Endothelial cell of umbilical vein (primary cell): ENCODE data around the gene AKR7A3. TPM values are rescaled to one million over a fixed set of nuclear protein-coding genes. Genes with fewer than 3 reads are reported as not detected.

Experiments
- BruUV-seq: library from RNA; stranded (reverse); fragments of 400-500 nt; replicated peaks from 2 replicates; lab custom pipeline; 2021; lab: Mats Ljungman, UMichigan
- CTCF ChIA-PET: fragments of 300-600, 350-600 bp; sonication (Branson Sonifier 250); formaldehyde crosslinking; loops from one replicate; lab custom pipeline; 2021; ENCODE audit warnings: antibody characterized with exemption, inconsistent platforms; lab: Charles Lee
- POLR2A ChIA-PET: fragments of 300-600, 350-600 bp; sonication (Branson Sonifier 250); formaldehyde crosslinking; loops from one replicate; lab custom pipeline; 2021; ENCODE audit warnings: antibody characterized with exemption, inconsistent platforms; lab: Charles Lee
- DNase-seq: peaks from one replicate; pipeline ENCODE4 v3.0.0-alpha.2; 2011; ENCODE audit warnings: low read depth, low spot score
- FAIRE-seq: peaks from 2 replicates; lab custom pipeline; 2011; peaks lifted over from hg19 to GRCh38; lab: Jason Lieb, UNC
- H2AFZ ChIP-seq: 2 replicates; pipeline ENCODE4 v1.6.0; 2012; ENCODE audit warnings: low read depth, low read length, control low read depth, inconsistent platforms
- H3K27ac ChIP-seq: 2 replicates; pipeline ENCODE4 v1.5.1; 2011; ENCODE audit warnings: low read depth, mild to moderate bottlenecking, control low read depth, low read length, moderate library complexity; ENCODE audit not compliant: insufficient read depth
- H3K27me3 ChIP-seq, 2 experiments: 2 replicates each; pipeline versions ENCODE4 v1.6.0 to v1.6.1; 2011; ENCODE audit warnings: low read length in 2 of 2, mixed read lengths in 1 of 2; ENCODE audit not compliant: control insufficient read depth in 2 of 2, insufficient read depth in 2 of 2
- H3K36me3 ChIP-seq, 2 experiments: 2 replicates in 1 of 2; 3 replicates in 1 of 2; pipeline ENCODE4 v1.5.1; 2011; ENCODE audit warnings: low read length in 2 of 2, mild to moderate bottlenecking in 1 of 2, moderate library complexity in 1 of 2; ENCODE audit not compliant: control insufficient read depth in 2 of 2, insufficient read depth in 2 of 2; ENCODE audit errors: extremely low read depth in 1 of 2
- H3K4me1 ChIP-seq: 3 replicates; pipeline ENCODE4 v1.5.1; 2011; ENCODE audit warnings: mild to moderate bottlenecking, low read length; ENCODE audit not compliant: control insufficient read depth, insufficient read depth; ENCODE audit errors: extremely low read depth
- H3K4me2 ChIP-seq: 2 replicates; pipeline ENCODE4 v1.6.1; 2011; ENCODE audit warnings: low read length, control low read depth, mixed read lengths; ENCODE audit not compliant: insufficient read depth
- H3K4me3 ChIP-seq, 3 experiments: fragments of 200-600 bp in 1 of 3; sonication (generic), shearing (Covaris generic) in 1 of 3; replicated peaks in 1 of 3; 2 replicates each; pipeline ENCODE4 v1.5.1; 2011 to 2016; ENCODE audit warnings: control low read depth in 3 of 3, low read length in 3 of 3, mild to moderate bottlenecking in 2 of 3, inconsistent platforms in 1 of 3, low read depth in 1 of 3, moderate library complexity in 1 of 3; ENCODE audit not compliant: insufficient read depth in 1 of 3
- H3K79me2 ChIP-seq: 2 replicates; pipeline ENCODE4 v1.6.0; 2012; ENCODE audit warnings: low read length, inconsistent platforms; ENCODE audit not compliant: control insufficient read depth, insufficient read depth
- H3K9ac ChIP-seq: replicated peaks from 2 replicates; pipeline ENCODE3; 2011; ENCODE audit warnings: low read length, control low read depth; ENCODE audit not compliant: insufficient read depth; ENCODE audit errors: extremely low read depth
- H3K9me1 ChIP-seq: replicated peaks from 3 replicates; pipeline ENCODE4 v1.6.0; 2011; ENCODE audit warnings: mild to moderate bottlenecking, low read length; ENCODE audit not compliant: control insufficient read depth, insufficient read depth; ENCODE audit errors: extremely low read depth
- H3K9me3 ChIP-seq: replicated peaks from 2 replicates; pipeline ENCODE4 v1.5.1; 2012; ENCODE audit warnings: low read length, inconsistent platforms; ENCODE audit not compliant: control insufficient read depth, insufficient read depth
- H4K20me1 ChIP-seq: replicated peaks from 2 replicates; pipeline ENCODE3; 2011; ENCODE audit warnings: mild to moderate bottlenecking, low read length; ENCODE audit not compliant: control insufficient read depth, insufficient read depth; ENCODE audit errors: extremely low read depth
- CTCF ChIP-seq, 2 donors: IDR thresholded peaks; 1 replicate in 1 of 2; 2 replicates in 1 of 2; pipeline ENCODE4 v1.5.1; 2011; ENCODE audit warnings: low read length in 2 of 2, mild to moderate bottlenecking in 2 of 2, moderate library complexity in 2 of 2, control low read depth in 1 of 2, inconsistent platforms in 1 of 2, low read depth in 1 of 2; ENCODE audit not compliant: insufficient read depth in 1 of 2; ENCODE audit errors: extremely low read depth in 1 of 2
- EZH2 ChIP-seq: IDR thresholded peaks from 2 replicates; pipeline ENCODE4 v1.6.1; 2012; ENCODE audit warnings: borderline replicate concordance, low read depth, mild to moderate bottlenecking, moderate library complexity, low read length, inconsistent platforms; ENCODE audit not compliant: severe bottlenecking
- FOS ChIP-seq: IDR thresholded peaks from 2 replicates; pipeline ENCODE4 v1.6.1; 2011; ENCODE audit warnings: mild to moderate bottlenecking, low read length, moderate library complexity, borderline replicate concordance; ENCODE audit not compliant: insufficient read depth
- GATA2 ChIP-seq: IDR thresholded peaks from 2 replicates; pipeline ENCODE4 v1.7.0; 2011; ENCODE audit warnings: low read depth, mild to moderate bottlenecking, moderate library complexity, mixed read lengths, low read length; ENCODE audit not compliant: insufficient read length, insufficient read depth
- JUN ChIP-seq: IDR thresholded peaks from 2 replicates; pipeline ENCODE4 v1.6.1; 2011; ENCODE audit warnings: borderline replicate concordance, low read depth; ENCODE audit not compliant: insufficient read length, insufficient read depth
- MYC ChIP-seq: IDR thresholded peaks from one replicate; pipeline ENCODE4 v1.6.1; 2011; ENCODE audit warnings: mild to moderate bottlenecking, low read depth, low read length
- POLR2A ChIP-seq: IDR thresholded peaks from 2 replicates; pipeline ENCODE4 v1.6.1; 2012; ENCODE audit warnings: low read depth, mild to moderate bottlenecking, control low read depth, low read length
- POLR2AphosphoS5 ChIP-seq: IDR thresholded peaks from 2 replicates; pipeline ENCODE4 v1.6.1; 2012; ENCODE audit warnings: low read depth, mild to moderate bottlenecking, control low read depth, low read length, moderate library complexity; ENCODE audit not compliant: insufficient read depth
- dilution Hi-C: fragments of 300-500 bp; cut with MboI; formaldehyde crosslinking; loops from one replicate; pipeline ENCODE4 v1.15.0; 2019; ENCODE audit warnings: low sequenced_read_pairs; ENCODE audit not compliant: extremely low pct_ligation_motif_present
- intact Hi-C: fragments of 100-400 bp; cut with micrococcal nuclease; formaldehyde crosslinking; loops from one replicate; pipeline ENCODE4 v1.10.0; 2022
- polyA plus RNA-seq, 4 experiments: library from polyadenylated mRNA; depleted of rRNA in 3 of 4; stranded (reverse) in 3 of 4; unstranded in 1 of 4; fragments of >200 nt; gene quantifications; 2 replicates each; pipeline versions ENCODE4 v1.2.1 to v1.2.3, GENCODE V29; 2011 to 2012; ENCODE audit warnings: missing spikeins in 1 of 4
- small RNA-seq: library from RNA; depleted of rRNA; stranded (forward); fragments of <200 nt; gene quantifications from one replicate; pipeline ENCODE3, GENCODE V24; 2012; ENCODE audit warnings: low replicate concordance, low read depth; ENCODE audit not compliant: insufficient read depth, insufficient read length
- total RNA-seq: library from RNA; stranded (reverse); gene quantifications from 2 replicates; pipeline ENCODE4 v1.2.3, GENCODE V29; 2021
- TF ChIP-seq, protein P1 (sequence below): IDR thresholded peaks from 2 replicates; pipeline ENCODE4 v1.6.1; 2011; ENCODE audit not compliant: insufficient read depth, insufficient read length

AKR7A3 gene
- total and polyA plus RNA-seq, 2 donors (not counting 3 experiments of a cell fraction or from before 2014, with no cell fraction given) = 0.49 to 0.50 TPM

- Histone ChIP-seq H3K27me3 (no peaks in the 10 kb centered on the region), H3K9me1 (no peaks in the 10 kb centered on the region), H3K4me1 (no peaks in the 10 kb centered on the region), H3K79me2 (no peaks in the 10 kb centered on the region), H3K27ac (no peak overlapping the region), H3K36me3 (peaks cover 42 to 59% of the 10 kb centered on the region in 2 experiments), H3K9ac (no peak overlapping the region), H2AFZ (no peak overlapping the region), H3K4me3 (no peak overlapping the region), H3K4me2 (no peak overlapping the region), H4K20me1 (no peaks in the 10 kb centered on the region), H3K9me3 (no peaks in the 10 kb centered on the region)
- BruUV-seq = no TSS peak
- intact Hi-C loops = no loop called here
- POLR2A ChIA-PET = no interaction called here
- CTCF ChIA-PET = interaction anchor here (0.7 to 1.8 kb wide), 3 partner anchors 10 to 420 kb away, joined by 3 to 4 read pairs (median 4); no protein-coding TSS in a partner anchor
- FAIRE-seq (no peak), DNase-seq (no peak)
- dilution Hi-C loops = no loop called here
- TF ChIP-seq CTCF (IDR thresholded peaks at IDR 0.05; ENCODE audit: extremely low read depth in 1 of 2, insufficient read depth in 1 of 2, low read depth in 1 of 2, low read length in 2 of 2) = no peak
- TF ChIP-seq, protein P1, sequence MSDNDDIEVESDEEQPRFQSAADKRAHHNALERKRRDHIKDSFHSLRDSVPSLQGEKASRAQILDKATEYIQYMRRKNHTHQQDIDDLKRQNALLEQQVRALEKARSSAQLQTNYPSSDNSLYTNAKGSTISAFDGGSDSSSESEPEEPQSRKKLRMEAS = no peak
- no peak for TF ChIP-seq MYC
- no peak for TF ChIP-seq GATA2
- no peak for TF ChIP-seq JUN
- TF ChIP-seq EZH2 = no peak
- no peak for TF ChIP-seq POLR2AphosphoS5
- no peak for TF ChIP-seq FOS
- no peak for TF ChIP-seq POLR2A
Observed at GRCh38 chr1:19234224-19234623, 54.3 kb downstream of the AKR7A3 start.

Small RNA genes within 50 kb of the gene (small RNA-seq; reads per million reads assigned to genes)
- gene RNU6-1099P = not detected

Other genes with a start within 250 kb of the AKR7A3 start
- 146 and 150 TPM in 2 replicates for gene UBR4, start 78.5 kb downstream of the AKR7A3 start, total RNA-seq
- gene UBR4, start 78.5 kb downstream of the AKR7A3 start, polyA plus RNA-seq = 125 and 128 TPM in 2 replicates
- 77.5 and 84.8 TPM in 2 replicates for gene EMC1, start 37.2 kb downstream of the AKR7A3 start, total RNA-seq
- gene EMC1, start 37.2 kb downstream of the AKR7A3 start, polyA plus RNA-seq = 164 and 169 TPM in 2 replicates
- gene MRTO4, start 37.0 kb downstream of the AKR7A3 start, total RNA-seq = 47.7 and 49.4 TPM in 2 replicates
- gene MRTO4, start 37.0 kb downstream of the AKR7A3 start, polyA plus RNA-seq = 27.2 and 33.6 TPM in 2 replicates
- 45.2 and 48.0 TPM in 2 replicates for gene AKR7A2, start 23.4 kb upstream of the AKR7A3 start, total RNA-seq
- 69.9 and 70.7 TPM in 2 replicates for gene AKR7A2, start 23.4 kb upstream of the AKR7A3 start, polyA plus RNA-seq
- gene SLC66A1, start 23.6 kb upstream of the AKR7A3 start, total RNA-seq = 15.3 and 17.6 TPM in 2 replicates
- 32.6 and 42.1 TPM in 2 replicates for gene SLC66A1, start 23.6 kb upstream of the AKR7A3 start, polyA plus RNA-seq
- 339 and 347 TPM in 2 replicates for gene CAPZB, start 196.8 kb upstream of the AKR7A3 start, total RNA-seq
- gene CAPZB, start 196.8 kb upstream of the AKR7A3 start, polyA plus RNA-seq = 145 and 196 TPM in 2 replicates